DND-41 (cell line): ENCODE measurements around the gene NUDT7.

Experiments used
- EZH2 ChIP-seq: IDR thresholded peaks from 3 replicates; pipeline ENCODE4 v1.6.1; 2012; ENCODE audit warnings: borderline replicate concordance, low read depth, mild to moderate bottlenecking, moderate library complexity, low read length, inconsistent platforms; ENCODE audit not compliant: severe bottlenecking
- TF ChIP-seq, protein P1 (sequence below): IDR thresholded peaks from 2 replicates; pipeline ENCODE4 v1.5.1; 2012; ENCODE audit warnings: borderline replicate concordance, low read length, moderate library complexity, mild to moderate bottlenecking; ENCODE audit not compliant: poor library complexity, severe bottlenecking; ENCODE audit errors: extremely low read depth

DNA sequence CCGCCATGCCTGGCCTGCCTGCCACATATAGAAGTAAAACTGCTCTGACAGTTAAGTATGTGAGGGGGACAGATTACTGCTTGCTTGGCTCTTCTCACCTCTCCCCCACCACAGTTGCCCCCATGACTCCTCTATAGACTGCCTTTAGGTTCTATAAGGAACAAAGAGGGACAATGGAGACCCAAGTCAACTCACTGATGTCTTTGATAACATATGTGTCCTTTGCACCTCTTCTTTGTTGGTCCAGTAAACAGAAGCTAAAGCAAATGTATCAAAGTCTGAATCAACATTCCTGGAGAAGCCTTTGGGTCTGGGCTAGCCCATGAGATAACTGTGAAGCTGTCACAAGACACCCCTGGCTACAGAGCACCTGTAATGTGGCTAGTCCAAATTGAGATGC is 27.1 kb downstream of the NUDT7 start:
- TF ChIP-seq, protein P1, sequence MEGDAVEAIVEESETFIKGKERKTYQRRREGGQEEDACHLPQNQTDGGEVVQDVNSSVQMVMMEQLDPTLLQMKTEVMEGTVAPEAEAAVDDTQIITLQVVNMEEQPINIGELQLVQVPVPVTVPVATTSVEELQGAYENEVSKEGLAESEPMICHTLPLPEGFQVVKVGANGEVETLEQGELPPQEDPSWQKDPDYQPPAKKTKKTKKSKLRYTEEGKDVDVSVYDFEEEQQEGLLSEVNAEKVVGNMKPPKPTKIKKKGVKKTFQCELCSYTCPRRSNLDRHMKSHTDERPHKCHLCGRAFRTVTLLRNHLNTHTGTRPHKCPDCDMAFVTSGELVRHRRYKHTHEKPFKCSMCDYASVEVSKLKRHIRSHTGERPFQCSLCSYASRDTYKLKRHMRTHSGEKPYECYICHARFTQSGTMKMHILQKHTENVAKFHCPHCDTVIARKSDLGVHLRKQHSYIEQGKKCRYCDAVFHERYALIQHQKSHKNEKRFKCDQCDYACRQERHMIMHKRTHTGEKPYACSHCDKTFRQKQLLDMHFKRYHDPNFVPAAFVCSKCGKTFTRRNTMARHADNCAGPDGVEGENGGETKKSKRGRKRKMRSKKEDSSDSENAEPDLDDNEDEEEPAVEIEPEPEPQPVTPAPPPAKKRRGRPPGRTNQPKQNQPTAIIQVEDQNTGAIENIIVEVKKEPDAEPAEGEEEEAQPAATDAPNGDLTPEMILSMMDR = no peak
- TF ChIP-seq EZH2 = no peak
